GM19438 (cell line): ENCODE results near the gene DNAH1.
"Not testable (repeated sequence)": the region's sequence is repeated elsewhere in the genome, so short reads cannot be mapped to it uniquely, and the experiment has no call there.

ENCODE experiments used
- ATAC-seq: cut with Tn5 transposase; IDR thresholded peaks from one replicate; pipeline ENCODE4 v1.9.1; 2021; ENCODE audit warnings: low read depth; ENCODE audit not compliant: unreplicated experiment

DNAH1 gene

GRCh38 chr3:52331091-52331490 is 15.0 kb downstream of the DNAH1 start:
- ATAC-seq = no peak

GRCh38 chr3:52331906-52332305 is 15.8 kb downstream of the DNAH1 start:
- no peak for ATAC-seq

- ATAC-seq = no peak
Observed at GRCh38 chr3:52333869-52334557, 17.9 kb downstream of the DNAH1 start.

- not testable (repeated sequence) for ATAC-seq
Observed at GRCh38 chr3:52338131-52338530, 22.0 kb downstream of the DNAH1 start.

GRCh38 chr3:52339612-52340011 is 23.5 kb downstream of the DNAH1 start:
- ATAC-seq = no peak

- ATAC-seq = no peak
Observed at GRCh38 chr3:52341123-52341522, 25.0 kb downstream of the DNAH1 start.

GRCh38 chr3:52343946-52344600 is 28.0 kb downstream of the DNAH1 start:
- no peak for ATAC-seq

GRCh38 chr3:52345521-52346109 is 29.5 kb downstream of the DNAH1 start:
- no peak for ATAC-seq

GRCh38 chr3:52346623-52347530 is 30.8 kb downstream of the DNAH1 start:
- ATAC-seq = no peak

GRCh38 chr3:52347716-52348635 is 31.9 kb downstream of the DNAH1 start:
- ATAC-seq = no peak

- ATAC-seq = no peak
Observed at GRCh38 chr3:52349131-52349530, 33.0 kb downstream of the DNAH1 start.

- ATAC-seq = no peak
Observed at GRCh38 chr3:52349611-52350395, 33.7 kb downstream of the DNAH1 start.

GRCh38 chr3:52350416-52350815 is 34.3 kb downstream of the DNAH1 start:
- ATAC-seq = no peak

GRCh38 chr3:52350981-52351761 is 35.1 kb downstream of the DNAH1 start:
- ATAC-seq = no peak

- ATAC-seq = no peak
Observed at GRCh38 chr3:52351762-52352368, 35.7 kb downstream of the DNAH1 start.

GRCh38 chr3:52352566-52352965 is 36.4 kb downstream of the DNAH1 start:
- no peak for ATAC-seq

GRCh38 chr3:52353291-52353855 is 37.3 kb downstream of the DNAH1 start:
- ATAC-seq = no peak

GRCh38 chr3:52354676-52355075 is 38.6 kb downstream of the DNAH1 start:
- no peak for ATAC-seq
